Coronary artery (tissue), 2 donors: ENCODE measurements around the gene ANKRD60.

ENCODE experiments used
- DNase-seq: peaks from one replicate; pipeline ENCODE4 v3.0.0-alpha.2; 2017; ENCODE audit warnings: low spot score
- H3K27ac ChIP-seq, 2 donors: fragments of 200-600 bp; sonication (generic); one replicate each; pipeline ENCODE4 v1.5.1; 2016 to 2019
- H3K4me3 ChIP-seq: fragments of 200-600 bp; sonication (generic); 2 replicates; pipeline ENCODE4 v1.5.1; 2016; ENCODE audit warnings: mild to moderate bottlenecking, moderate library complexity
- CTCF ChIP-seq: fragments of 200-600 bp; sonication (generic); IDR thresholded peaks from one replicate; pipeline ENCODE4 v1.5.1; 2019; ENCODE audit warnings: antibody characterized with exemption

Gene ANKRD60

GRCh38 chr20:58196402-58197184 lies 31.9 kb downstream of the ANKRD60 start:
- Histone ChIP-seq H3K4me3 (no peak overlapping the region), H3K27ac (no peak overlapping the region)
- TF ChIP-seq CTCF, result no peak
- DNase-seq, result no peak

GRCh38 chr20:58195047-58195446 lies 33.4 kb downstream of the ANKRD60 start:
- no peak overlapping the region for H3K27ac ChIP-seq
- no peak for TF ChIP-seq CTCF
- no peak for DNase-seq
- H3K4me3 ChIP-seq, result no peak overlapping the region

GRCh38 chr20:58194175-58194791 lies 34.2 kb downstream of the ANKRD60 start:
- TF ChIP-seq CTCF, result no peak
- no peak for DNase-seq
- Histone ChIP-seq H3K27ac (no peak overlapping the region), H3K4me3 (no peak overlapping the region)

- Histone ChIP-seq H3K27ac (no peak overlapping the region), H3K4me3 (no peak overlapping the region)
- TF ChIP-seq CTCF, result no peak
- DNase-seq, result no peak
These were observed 35.9 kb downstream of the ANKRD60 start for GRCh38 chr20:58192567-58192966.

GRCh38 chr20:58192065-58192464 lies 36.4 kb downstream of the ANKRD60 start:
- TF ChIP-seq CTCF, result no peak

GRCh38 chr20:58188527-58188926 lies 39.9 kb downstream of the ANKRD60 start:
- no peak for DNase-seq
- no peak for TF ChIP-seq CTCF
- Histone ChIP-seq H3K4me3 (no peak overlapping the region), H3K27ac (no peak overlapping the region)

More at GRCh38 chr20:58192065-58192464, 36.4 kb downstream of the ANKRD60 start:
- no peak for DNase-seq
- Histone ChIP-seq H3K4me3 (no peak overlapping the region), H3K27ac (no peak overlapping the region)

- no peak for TF ChIP-seq CTCF
- no peak for DNase-seq
- Histone ChIP-seq H3K27ac (no peak overlapping the region), H3K4me3 (no peak overlapping the region)
These were observed 43.5 kb downstream of the ANKRD60 start for GRCh38 chr20:58184984-58185383.
